HEK293T (cell line): ENCODE data around the gene PAWR.

ENCODE experiments used
- ARNT ChIP-seq: fragments of 450-650 bp; IDR thresholded peaks from 2 replicates; pipeline ENCODE4 v1.6.1; 2017; ENCODE audit warnings: mild to moderate bottlenecking
- FOXA1 ChIP-seq: fragments of 450-650 bp; IDR thresholded peaks from 2 replicates; pipeline ENCODE4 v1.6.1; 2016; ENCODE audit warnings: mild to moderate bottlenecking
- FOXK2 ChIP-seq: fragments of 450-650 bp; IDR thresholded peaks from 2 replicates; pipeline ENCODE4 v1.6.1; 2016; ENCODE audit warnings: mild to moderate bottlenecking
- FOXM1 ChIP-seq: fragments of 450-650 bp; IDR thresholded peaks from 2 replicates; pipeline ENCODE4 v1.6.1; 2017; ENCODE audit warnings: mild to moderate bottlenecking, borderline replicate concordance
- HDGF ChIP-seq: fragments of 450-650 bp; IDR thresholded peaks from 2 replicates; pipeline ENCODE4 v1.6.1; 2017; ENCODE audit warnings: antibody characterized with exemption, borderline replicate concordance
- SP1 ChIP-seq: fragments of 450-650 bp; IDR thresholded peaks from 2 replicates; pipeline ENCODE4 v1.6.1; 2017
- SUZ12 ChIP-seq: fragments of 450-650 bp; IDR thresholded peaks from 2 replicates; pipeline ENCODE4 v1.6.1; 2016; ENCODE audit warnings: mild to moderate bottlenecking
- TARDBP ChIP-seq: fragments of 450-650 bp; IDR thresholded peaks from 2 replicates; pipeline ENCODE4 v1.6.1; 2016
- ZNF384 ChIP-seq: fragments of 450-650 bp; IDR thresholded peaks from 2 replicates; pipeline ENCODE4 v1.6.1; 2016

DNA sequence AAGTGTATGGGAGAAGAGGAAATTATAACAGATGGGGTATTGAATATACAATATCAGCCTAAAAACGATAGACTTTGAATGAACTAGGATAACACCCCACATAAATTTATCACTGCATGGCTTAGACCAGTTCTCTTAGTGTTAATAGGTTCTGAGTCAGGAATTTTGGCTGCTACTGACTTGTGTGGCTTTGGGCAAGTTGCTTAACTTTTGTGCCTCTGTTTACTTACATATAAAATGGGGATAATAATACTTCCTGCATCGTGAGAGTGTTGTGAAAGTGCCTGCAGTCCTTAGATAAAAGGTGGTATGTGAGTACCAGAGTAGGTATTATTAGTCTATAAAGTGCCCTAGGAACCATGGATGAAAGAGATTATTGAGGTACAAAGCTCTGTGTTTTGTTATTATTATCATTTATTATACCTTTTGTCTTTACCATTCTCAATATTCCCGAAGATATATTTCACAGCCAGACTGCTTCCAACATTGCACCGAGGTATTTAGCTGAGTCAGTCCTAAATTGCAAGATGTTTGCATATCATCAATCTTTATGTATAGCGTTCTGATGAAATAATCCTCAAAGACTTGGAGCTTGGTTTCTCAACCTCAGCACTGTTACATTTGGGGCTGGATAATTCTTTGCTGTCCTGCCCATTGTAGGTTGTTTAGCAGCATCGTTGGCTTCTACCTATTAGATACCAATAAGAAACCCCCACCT, 2.3 kb upstream of the PAWR start:
- TF ChIP-seq FOXA1 = no peak
- no peak for TF ChIP-seq HDGF
- TF ChIP-seq FOXK2 = no peak
- no peak for TF ChIP-seq FOXM1
- TF ChIP-seq SP1 = no peak
- TF ChIP-seq SUZ12 = no peak
- TF ChIP-seq ARNT = no peak
- TF ChIP-seq TARDBP = no peak
- TF ChIP-seq ZNF384 = no peak
